CD4-positive, alpha-beta T cell (primary cell): ENCODE data around the gene PLIN3. TPM values are rescaled to one million over a fixed set of nuclear protein-coding genes. Genes with fewer than 3 reads are reported as not detected.
A peak's percentile ranks its signal among the peaks of the same experiment; 100 is the strongest.

Experiments used
- ATAC-seq: fragments of 200-7000 bp; cut with Tn5 transposase; one replicate; pipeline ENCODE4 v1.10.0; 2022; ENCODE audit warnings: mild to moderate bottlenecking; ENCODE audit not compliant: poor library complexity
- CTCF ChIA-PET: fragments of 350-600 bp; sonication (Branson Sonifier 250); formaldehyde crosslinking; loops from one replicate; lab custom pipeline; 2021; ENCODE audit warnings: antibody characterized with exemption, inconsistent platforms; lab: Charles Lee
- POLR2A ChIA-PET: fragments of 350-600 bp; sonication (Branson Sonifier 250); formaldehyde crosslinking; loops from one replicate; lab custom pipeline; 2021; ENCODE audit warnings: antibody characterized with exemption, inconsistent platforms; lab: Charles Lee
- DNase-seq, 14 experiments: peaks; one replicate each; pipeline ENCODE4 v3.0.0-alpha.2; 2013 to 2020; ENCODE audit warnings: mixed read lengths in 2 of 14
- H3K27ac ChIP-seq, 2 donors: one replicate each; pipeline versions ENCODE4 v1.5.1 to v1.7.0; 2013; ENCODE audit warnings: low read length in 2 of 2, low read depth in 1 of 2, mild to moderate bottlenecking in 1 of 2
- H3K27me3 ChIP-seq, 2 experiments: 1 replicate in 1 of 2; 2 replicates in 1 of 2; pipeline versions ENCODE4 v1.6.1 to v1.7.0; 2013; ENCODE audit warnings: low read length in 2 of 2, control low read depth in 1 of 2, mild to moderate bottlenecking in 1 of 2, moderate library complexity in 1 of 2; ENCODE audit not compliant: insufficient read depth in 2 of 2, control insufficient read depth in 1 of 2
- H3K36me3 ChIP-seq: one replicate; pipeline ENCODE4 v1.6.1; 2013; ENCODE audit warnings: low read length, control low read depth; ENCODE audit not compliant: insufficient read depth
- H3K4me1 ChIP-seq: one replicate; pipeline ENCODE4 v1.6.1; 2013; ENCODE audit warnings: low read length, control low read depth; ENCODE audit not compliant: insufficient read depth
- H3K4me3 ChIP-seq: one replicate; pipeline ENCODE4 v1.5.1; 2013; ENCODE audit warnings: mild to moderate bottlenecking, low read length, moderate library complexity
- H3K9me3 ChIP-seq, 2 experiments: 1 replicate in 1 of 2; 2 replicates in 1 of 2; pipeline versions ENCODE4 v1.6.1 to v1.7.0; 2013; ENCODE audit warnings: low read length in 2 of 2, mild to moderate bottlenecking in 2 of 2, control low read depth in 1 of 2, moderate library complexity in 1 of 2; ENCODE audit not compliant: control insufficient read depth in 1 of 2, insufficient read depth in 1 of 2
- H3K27ac Mint-ChIP-seq: one replicate; pipeline ENCODE4 v1.8.0; 2020; ENCODE audit warnings: mixed read lengths
- H3K27me3 Mint-ChIP-seq: one replicate; pipeline ENCODE4 v1.8.0; 2021; ENCODE audit warnings: mixed read lengths
- H3K36me3 Mint-ChIP-seq: one replicate; pipeline ENCODE4 v1.8.0; 2021; ENCODE audit warnings: low read depth, mixed read lengths
- H3K4me1 Mint-ChIP-seq: one replicate; pipeline ENCODE4 v1.8.0; 2021; ENCODE audit warnings: low read depth, mixed read lengths
- H3K4me3 Mint-ChIP-seq: one replicate; pipeline ENCODE4 v1.8.0; 2020; ENCODE audit warnings: mild to moderate bottlenecking, mixed read lengths
- H3K9me3 Mint-ChIP-seq: one replicate; pipeline ENCODE4 v1.8.0; 2020; ENCODE audit warnings: mixed read lengths
- intact Hi-C, 2 experiments: fragments of 100-400 bp; cut with DNase I in 1 of 2; cut with micrococcal nuclease in 1 of 2; formaldehyde crosslinking; loops; one replicate each; pipeline versions ENCODE4 v1.15.1 to v1.9.0; 2023 to 2025; cut with DNase I, micrococcal nuclease
- total RNA-seq, 174 experiments: library from RNA in 2 of 174; stranded (reverse) in 2 of 174; gene quantifications; one replicate each; pipeline ENCODE4 v1.2.3 and lab custom pipeline; 2021 to 2026
- TF ChIP-seq, protein P1 (sequence below): fragments of 200-600 bp; IDR thresholded peaks from one replicate; pipeline ENCODE4 v1.8.0; 2022; ENCODE audit warnings: antibody characterized with exemption, mild to moderate bottlenecking

Gene PLIN3
- total RNA-seq, 2 experiments from 2014 or later: 18.2 to 19.1 TPM

DNA sequence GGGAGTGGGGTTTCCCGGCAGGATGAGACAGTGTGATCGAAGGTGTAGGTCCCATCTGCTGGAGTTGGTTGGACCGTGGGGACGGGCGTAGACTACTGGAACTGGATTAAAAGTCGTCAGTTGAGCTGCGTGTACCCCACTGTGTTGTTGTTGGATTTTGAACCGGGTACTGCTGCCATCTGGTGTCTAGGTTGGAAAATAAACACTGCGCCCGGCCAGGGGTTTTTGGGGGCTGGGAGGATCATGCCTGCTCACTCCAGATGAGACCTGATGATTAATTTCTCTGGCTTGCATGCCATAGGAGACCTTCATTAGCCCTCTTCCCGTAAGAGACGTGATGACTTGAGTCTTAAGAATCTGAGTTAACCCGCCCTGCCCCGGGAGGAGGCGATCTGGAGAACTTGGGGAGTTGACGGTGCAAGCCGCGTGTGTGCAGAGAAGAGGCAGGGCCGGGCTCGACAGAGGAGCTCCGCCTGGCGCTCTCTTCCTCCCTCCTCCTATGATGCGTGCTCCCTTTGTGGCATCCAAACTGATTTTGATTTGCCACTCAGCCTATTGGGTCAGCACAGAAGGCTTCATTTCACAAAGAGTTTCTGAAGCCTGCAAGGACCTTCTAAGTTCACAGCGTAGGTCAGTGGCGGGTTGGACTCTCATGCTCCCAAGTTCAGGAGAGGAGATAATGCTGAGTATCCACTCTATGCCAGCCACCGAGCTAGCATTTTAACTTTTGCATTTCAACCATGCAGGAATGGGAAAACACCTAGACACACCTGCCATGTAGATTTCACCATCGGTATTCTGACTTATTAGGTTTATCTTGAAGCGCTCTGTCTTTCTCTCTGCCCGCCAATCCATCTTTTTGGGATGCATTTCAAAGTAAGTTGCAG lies 44.6 kb upstream of the PLIN3 start:
- DNase-seq (peak; percentile 51 to 85 (median 63)), ATAC-seq (peak; percentile 43)
- Mint-ChIP-seq H3K36me3 (peaks cover 33% of the 10 kb centered on the region), H3K4me3 (peak overlapping the region; percentile 98), H3K27ac (peak overlapping the region; percentile 84), H3K9me3 (no peaks in the 10 kb centered on the region), H3K27me3 (no peaks in the 10 kb centered on the region), H3K4me1 (peaks cover 59% of the 10 kb centered on the region)
- CTCF ChIA-PET: interaction anchor here (1.0 to 6.9 kb wide), 13 partner anchors 8 to 121 kb away, joined by 3 to 60 read pairs (median 8); partner anchors contain the start of genes FEM1A, KDM4B and PLIN3
- intact Hi-C loops: loop anchor here (1.0 to 10.0 kb wide), 8 partner anchors 40 to 711 kb away; partner anchors contain the start of genes CHAF1A (in 1 of the 2), DPP9 (in 1 of the 2), KDM4B (in 1 of the 2) and SAFB (in 1 of the 2)
- Histone ChIP-seq H3K36me3 (peaks cover 7% of the 10 kb centered on the region), H3K4me1 (peaks cover 78% of the 10 kb centered on the region), H3K27ac (peak overlapping the region in 1 of 2 donors; percentile 0), H3K9me3 (no peaks in the 10 kb centered on the region), H3K27me3 (no peaks in the 10 kb centered on the region), H3K4me3 (peak overlapping the region; percentile 51)
- POLR2A ChIA-PET: interaction anchor here (0.6 to 8.5 kb wide), 8 partner anchors 33 to 121 kb away, joined by 3 to 131 read pairs (median 8); partner anchors contain the start of genes FEM1A, KDM4B and PLIN3
- TF ChIP-seq, protein P1, sequence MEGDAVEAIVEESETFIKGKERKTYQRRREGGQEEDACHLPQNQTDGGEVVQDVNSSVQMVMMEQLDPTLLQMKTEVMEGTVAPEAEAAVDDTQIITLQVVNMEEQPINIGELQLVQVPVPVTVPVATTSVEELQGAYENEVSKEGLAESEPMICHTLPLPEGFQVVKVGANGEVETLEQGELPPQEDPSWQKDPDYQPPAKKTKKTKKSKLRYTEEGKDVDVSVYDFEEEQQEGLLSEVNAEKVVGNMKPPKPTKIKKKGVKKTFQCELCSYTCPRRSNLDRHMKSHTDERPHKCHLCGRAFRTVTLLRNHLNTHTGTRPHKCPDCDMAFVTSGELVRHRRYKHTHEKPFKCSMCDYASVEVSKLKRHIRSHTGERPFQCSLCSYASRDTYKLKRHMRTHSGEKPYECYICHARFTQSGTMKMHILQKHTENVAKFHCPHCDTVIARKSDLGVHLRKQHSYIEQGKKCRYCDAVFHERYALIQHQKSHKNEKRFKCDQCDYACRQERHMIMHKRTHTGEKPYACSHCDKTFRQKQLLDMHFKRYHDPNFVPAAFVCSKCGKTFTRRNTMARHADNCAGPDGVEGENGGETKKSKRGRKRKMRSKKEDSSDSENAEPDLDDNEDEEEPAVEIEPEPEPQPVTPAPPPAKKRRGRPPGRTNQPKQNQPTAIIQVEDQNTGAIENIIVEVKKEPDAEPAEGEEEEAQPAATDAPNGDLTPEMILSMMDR: peak; percentile 67

DNA sequence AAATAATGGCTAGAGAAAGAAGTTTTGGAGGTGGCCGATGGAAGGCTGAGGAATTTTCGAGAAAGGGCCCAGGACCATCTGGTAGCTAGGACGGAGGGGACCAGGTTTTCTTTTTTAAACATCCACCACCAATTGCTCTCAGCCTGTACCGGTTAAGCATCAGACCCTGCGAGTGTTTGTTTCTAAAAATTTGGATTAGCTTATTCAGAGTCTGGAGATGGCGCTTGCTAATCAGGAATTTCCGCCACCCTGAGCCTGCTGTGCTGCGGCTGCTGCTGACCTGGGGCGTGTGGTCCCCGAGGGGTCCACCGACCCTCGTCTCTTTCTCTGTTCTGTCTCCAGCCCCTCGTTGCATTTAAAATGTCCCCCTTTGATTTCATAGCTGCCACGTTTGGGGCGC lies 43.8 kb upstream of the PLIN3 start:
- H3K36me3 ChIP-seq: peaks cover 7% of the 10 kb centered on the region
- H3K27ac Mint-ChIP-seq: peak overlapping the region; percentile 84
- ATAC-seq (no peak), DNase-seq (peak in 1 of 14 experiments; percentile 8)
- POLR2A ChIA-PET: interaction anchor here (1.2 to 8.5 kb wide), 7 partner anchors 33 to 120 kb away, joined by 4 to 131 read pairs (median 11); partner anchors contain the start of genes FEM1A, KDM4B and PLIN3
- H3K4me1 ChIP-seq: peaks cover 70% of the 10 kb centered on the region
- peak overlapping the region; percentile 98 for H3K4me3 Mint-ChIP-seq
- peak overlapping the region; percentile 51 for H3K4me3 ChIP-seq
- H3K9me3 Mint-ChIP-seq: no peaks in the 10 kb centered on the region
- H3K27me3 ChIP-seq: no peaks in the 10 kb centered on the region
- TF ChIP-seq, protein P1: no peak
- peaks cover 52% of the 10 kb centered on the region for H3K4me1 Mint-ChIP-seq
- no peak overlapping the region for H3K27ac ChIP-seq
- no peaks in the 10 kb centered on the region for H3K9me3 ChIP-seq
- H3K27me3 Mint-ChIP-seq: no peaks in the 10 kb centered on the region
- intact Hi-C loops: loop anchor here (1.0 to 10.0 kb wide), 8 partner anchors 39 to 711 kb away; partner anchors contain the start of genes CHAF1A (in 1 of the 2), DPP9 (in 1 of the 2), KDM4B (in 1 of the 2) and SAFB (in 1 of the 2)
- peaks cover 28% of the 10 kb centered on the region for H3K36me3 Mint-ChIP-seq
- CTCF ChIA-PET: interaction anchor here (1.0 to 6.9 kb wide), 13 partner anchors 9 to 120 kb away, joined by 3 to 60 read pairs (median 8); partner anchors contain the start of genes FEM1A, KDM4B and PLIN3
